Right lobe of liver (tissue), 6 donors: ENCODE measurements around the gene FRMD3. TPM values are rescaled to one million over a fixed set of nuclear protein-coding genes. Genes with fewer than 3 reads are reported as not detected.

Source experiments
- ATAC-seq, 4 donors: fragments of 200-7000 bp; cut with Tn5 transposase; one replicate each; pipeline ENCODE4 v1.9.1; 2020; ENCODE audit warnings: mild to moderate bottlenecking in 4 of 4, moderate library complexity in 4 of 4
- DNase-seq, 3 donors: peaks; one replicate each; pipeline ENCODE4 v3.0.0-alpha.2; 2020
- H3K27ac ChIP-seq, 3 donors: fragments of 200-600 bp; one replicate each; pipeline ENCODE4 v1.8.0; 2022
- H3K27me3 ChIP-seq, 2 donors: fragments of 200-600 bp; one replicate each; pipeline ENCODE4 v1.8.0; 2022
- H3K36me3 ChIP-seq, 4 donors: fragments of 200-600 bp; sonication (generic) in 1 of 4; one replicate each; pipeline versions ENCODE4 v1.5.1 to v1.8.0; 2017 to 2022; ENCODE audit warnings: control low read depth in 1 of 4
- H3K4me1 ChIP-seq, 4 donors: fragments of 200-600 bp; sonication (generic) in 1 of 4; one replicate each; pipeline versions ENCODE4 v1.5.1 to v1.8.0; 2017 to 2022; ENCODE audit warnings: control low read depth in 1 of 4
- H3K4me3 ChIP-seq, 3 donors: fragments of 200-600 bp; one replicate each; pipeline ENCODE4 v1.8.0; 2022
- H3K9me3 ChIP-seq, 4 donors: fragments of 200-600 bp; sonication (generic) in 1 of 4; one replicate each; pipeline versions ENCODE4 v1.5.1 to v1.8.0; 2017 to 2022; ENCODE audit warnings: control low read depth in 1 of 4
- POLR2A ChIP-seq: fragments of 450-650 bp; IDR thresholded peaks from one replicate; pipeline ENCODE4 v1.6.1; 2017; ENCODE audit warnings: antibody characterized with exemption, mild to moderate bottlenecking
- WGBS: methylation state at CpG from one replicate; pipeline ENCODE4 v1.1.6; 2018; ENCODE audit warnings: low coverage, low lambda C conversion rate; ENCODE audit not compliant: insufficient coverage; ENCODE audit errors: missing lambda C conversion rate; 5-methylcytosine and 5-hydroxymethylcytosine counted together
- intact Hi-C, 2 donors: fragments of 100-400 bp; cut with DNase I; formaldehyde crosslinking; loops; one replicate each; pipeline versions ENCODE4 v1.11.2 to v1.14.1; 2022
- total RNA-seq, 6 experiments: library from RNA; depleted of rRNA in 2 of 6; stranded (reverse); fragments of >200 nt in 2 of 6; fragmentation: NEBNext Ultra II Directional in 3 of 6; extraction: Animal tissue kit (Norgen Biotek cat#: 25700) in 3 of 6; gene quantifications; one replicate each; pipeline versions ENCODE4 v1.1.0 to v1.2.4, GENCODE V29; 2016 to 2023
- TF ChIP-seq, protein P1 (sequence below), 4 donors: fragments of 200-600 bp in 3 of 4; fragments of 450-650 bp in 1 of 4; IDR thresholded peaks; one replicate each; pipeline versions ENCODE4 v1.5.1 to v1.8.0; 2016 to 2022; ENCODE audit warnings: antibody characterized with exemption in 4 of 4, mild to moderate bottlenecking in 2 of 4
- donor health status: DM: no; HTN: yes; CAD: no.
- donor health status: DM: no; HTN: no; CAD: no.
- donor health status: DM: no; HTN: no; CAD: no.
- donor health status: DM: no; HTN: yes; CAD: no.
- donor health status: DM: no; HTN: yes; CAD: no.

FRMD3 gene
- total RNA-seq, 6 experiments from 2014 or later: 0.28 to 0.88 (median 0.34) TPM

DNA sequence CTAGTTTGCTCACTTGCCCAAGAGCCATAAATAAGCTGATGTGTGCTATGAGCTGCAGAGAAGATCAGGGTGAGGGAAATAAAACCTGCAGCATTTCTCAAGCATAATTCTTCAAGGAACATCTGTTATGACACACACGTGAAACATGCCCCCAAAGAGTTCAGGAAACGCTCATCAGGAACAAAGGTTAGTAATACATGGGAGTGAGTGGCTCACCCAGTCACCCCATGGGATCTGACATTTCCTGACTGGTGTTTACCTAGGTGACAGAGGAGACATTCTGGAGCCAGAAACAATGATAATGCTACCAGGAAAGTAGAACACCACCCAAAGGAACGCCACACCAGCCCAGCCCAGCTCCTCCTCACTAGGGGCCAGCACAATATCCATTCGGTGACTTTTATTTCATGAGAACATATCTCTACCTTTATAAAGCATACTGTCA lies 66.0 kb downstream of the FRMD3 start:
- ATAC-seq (peak in 1 of 4 donors; percentile 53), DNase-seq (no peak)
- no peak overlapping the region for H3K4me3 ChIP-seq
- WGBS: 62% methylated on average over 4 of the region's 4 CpGs
- H3K4me1 ChIP-seq: no peaks in the 10 kb centered on the region
- H3K27me3 ChIP-seq: no peaks in the 10 kb centered on the region
- no peaks in the 10 kb centered on the region for H3K9me3 ChIP-seq
- H3K36me3 ChIP-seq: no peaks in the 10 kb centered on the region
- H3K27ac ChIP-seq: no peak overlapping the region
- intact Hi-C loops: no loop called here
- TF ChIP-seq, protein P1, sequence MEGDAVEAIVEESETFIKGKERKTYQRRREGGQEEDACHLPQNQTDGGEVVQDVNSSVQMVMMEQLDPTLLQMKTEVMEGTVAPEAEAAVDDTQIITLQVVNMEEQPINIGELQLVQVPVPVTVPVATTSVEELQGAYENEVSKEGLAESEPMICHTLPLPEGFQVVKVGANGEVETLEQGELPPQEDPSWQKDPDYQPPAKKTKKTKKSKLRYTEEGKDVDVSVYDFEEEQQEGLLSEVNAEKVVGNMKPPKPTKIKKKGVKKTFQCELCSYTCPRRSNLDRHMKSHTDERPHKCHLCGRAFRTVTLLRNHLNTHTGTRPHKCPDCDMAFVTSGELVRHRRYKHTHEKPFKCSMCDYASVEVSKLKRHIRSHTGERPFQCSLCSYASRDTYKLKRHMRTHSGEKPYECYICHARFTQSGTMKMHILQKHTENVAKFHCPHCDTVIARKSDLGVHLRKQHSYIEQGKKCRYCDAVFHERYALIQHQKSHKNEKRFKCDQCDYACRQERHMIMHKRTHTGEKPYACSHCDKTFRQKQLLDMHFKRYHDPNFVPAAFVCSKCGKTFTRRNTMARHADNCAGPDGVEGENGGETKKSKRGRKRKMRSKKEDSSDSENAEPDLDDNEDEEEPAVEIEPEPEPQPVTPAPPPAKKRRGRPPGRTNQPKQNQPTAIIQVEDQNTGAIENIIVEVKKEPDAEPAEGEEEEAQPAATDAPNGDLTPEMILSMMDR (IDR thresholded peaks at IDR 0.05): no peak
- no peak for TF ChIP-seq POLR2A

DNA sequence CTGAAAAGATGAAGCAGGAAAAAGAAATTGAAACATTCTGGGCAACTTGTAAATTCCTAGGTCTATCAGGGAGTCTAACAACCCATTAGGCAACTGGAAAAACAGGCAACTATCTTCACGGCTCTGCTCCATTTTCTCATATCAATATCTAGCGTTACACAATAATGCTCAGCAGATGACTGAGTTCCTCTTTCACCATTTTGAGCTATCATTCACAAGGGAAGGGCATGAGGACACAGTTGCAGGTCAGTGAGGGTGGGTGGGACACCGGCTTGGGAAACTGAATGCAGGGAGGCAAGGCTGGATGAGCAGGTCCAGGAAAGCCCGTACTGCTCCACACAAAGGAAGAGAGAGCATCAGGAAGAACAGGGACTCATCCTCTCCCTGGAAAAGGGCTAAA lies 67.0 kb downstream of the FRMD3 start:
- TF ChIP-seq, protein P1 (IDR thresholded peaks at IDR 0.05): no peak
- no peak for TF ChIP-seq POLR2A
- H3K27ac ChIP-seq: no peak overlapping the region
- ATAC-seq: peak; percentile 40 to 60 (median 44)
- intact Hi-C loops: no loop called here
- no peak for DNase-seq
- no peak overlapping the region for H3K4me3 ChIP-seq
- H3K36me3 ChIP-seq: no peaks in the 10 kb centered on the region
- 82% methylated on average over 3 of the region's 4 CpGs for WGBS
- H3K9me3 ChIP-seq: no peaks in the 10 kb centered on the region
- no peaks in the 10 kb centered on the region for H3K27me3 ChIP-seq
- H3K4me1 ChIP-seq: no peaks in the 10 kb centered on the region

DNA sequence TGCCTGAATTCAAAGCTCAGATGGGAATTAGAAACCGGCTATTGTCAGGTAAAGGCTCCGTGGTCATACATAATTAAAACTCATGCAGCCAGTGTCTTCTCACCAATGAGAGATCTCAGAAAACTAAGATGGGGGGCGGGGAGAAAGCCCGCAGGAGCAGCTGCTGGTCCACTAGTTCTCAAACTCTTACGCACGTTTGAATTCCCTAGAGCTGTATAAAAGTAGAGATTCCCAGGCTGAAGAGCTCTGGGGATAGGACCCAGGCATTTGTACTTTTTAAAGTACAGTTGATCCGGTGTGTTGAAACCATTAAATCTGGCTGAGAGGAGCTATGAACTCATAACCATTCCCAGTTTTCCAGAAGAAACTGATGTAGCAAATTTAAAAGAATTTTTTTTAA lies 68.5 kb downstream of the FRMD3 start:
- TF ChIP-seq POLR2A: no peak
- TF ChIP-seq, protein P1 (IDR thresholded peaks at IDR 0.05): no peak
- ATAC-seq: no peak
- H3K27me3 ChIP-seq: no peaks in the 10 kb centered on the region

DNA sequence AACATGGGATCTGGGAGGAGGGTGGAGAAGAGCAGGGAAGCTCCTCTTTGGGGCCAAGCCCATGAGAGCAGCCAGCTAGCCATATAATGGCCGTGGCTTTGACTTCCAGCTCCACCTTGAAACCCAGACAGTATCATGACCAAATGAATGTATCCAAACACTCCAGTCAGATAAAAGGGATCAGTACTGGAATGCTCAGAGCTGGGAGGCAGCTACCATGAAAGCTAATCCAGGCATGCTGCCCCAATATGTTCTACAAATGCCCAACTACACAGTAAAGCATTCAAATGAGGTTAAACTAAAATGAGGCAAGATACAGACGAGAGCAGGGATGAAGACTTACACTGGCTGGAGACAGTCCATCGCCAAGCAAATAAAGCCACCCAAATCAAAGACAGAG lies 69.4 kb downstream of the FRMD3 start:
- H3K4me3 ChIP-seq: no peak overlapping the region
- H3K4me1 ChIP-seq: no peaks in the 10 kb centered on the region
- H3K27ac ChIP-seq: no peak overlapping the region
- WGBS: 80% methylated on average over 3 of the region's 3 CpGs
- TF ChIP-seq POLR2A: no peak
- TF ChIP-seq, protein P1 (IDR thresholded peaks at IDR 0.05): no peak
- intact Hi-C loops: no loop called here
- H3K36me3 ChIP-seq: no peaks in the 10 kb centered on the region
- ATAC-seq: no peak
- H3K27me3 ChIP-seq: no peaks in the 10 kb centered on the region
- H3K9me3 ChIP-seq: no peaks in the 10 kb centered on the region
- no peak for DNase-seq

More for the DNA sequence above, 68.5 kb downstream of the FRMD3 start:
- Histone ChIP-seq H3K4me1 (no peaks in the 10 kb centered on the region), H3K36me3 (no peaks in the 10 kb centered on the region), H3K9me3 (no peaks in the 10 kb centered on the region), H3K27ac (no peak overlapping the region), H3K4me3 (no peak overlapping the region)
- DNase-seq: no peak
- WGBS: 83% methylated on average over 4 of the region's 7 CpGs
- intact Hi-C loops: no loop called here

DNA sequence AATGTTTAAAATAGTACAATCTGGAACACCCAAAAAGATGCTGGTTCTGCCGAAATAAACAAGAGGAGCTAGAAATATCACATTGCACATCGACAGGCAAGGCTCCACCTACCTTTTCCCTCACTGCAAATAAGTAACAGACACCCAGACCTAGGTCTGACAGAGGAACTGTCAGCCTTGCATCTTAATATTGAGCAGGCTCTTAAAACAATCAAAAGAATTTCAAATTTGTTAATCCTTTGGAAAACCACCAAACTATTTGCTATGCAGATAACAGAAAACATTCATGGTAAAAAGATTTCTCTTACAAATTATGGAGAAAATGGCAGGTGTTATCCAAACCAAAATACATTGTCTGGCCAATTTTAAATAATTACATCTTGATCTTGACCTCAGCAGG lies 71.3 kb downstream of the FRMD3 start:
- no peaks in the 10 kb centered on the region for H3K36me3 ChIP-seq
- DNase-seq (no peak), ATAC-seq (no peak)
- no peaks in the 10 kb centered on the region for H3K27me3 ChIP-seq
- 48% methylated on average over 2 of the region's 2 CpGs for WGBS
- no peak for TF ChIP-seq POLR2A
- TF ChIP-seq, protein P1 (IDR thresholded peaks at IDR 0.05): no peak
- H3K27ac ChIP-seq: no peak overlapping the region
- H3K4me3 ChIP-seq: no peak overlapping the region
- no peaks in the 10 kb centered on the region for H3K4me1 ChIP-seq
- no peaks in the 10 kb centered on the region for H3K9me3 ChIP-seq
- intact Hi-C loops: no loop called here
